ENCODE measurements around the gene KDM2A.

DNA sequence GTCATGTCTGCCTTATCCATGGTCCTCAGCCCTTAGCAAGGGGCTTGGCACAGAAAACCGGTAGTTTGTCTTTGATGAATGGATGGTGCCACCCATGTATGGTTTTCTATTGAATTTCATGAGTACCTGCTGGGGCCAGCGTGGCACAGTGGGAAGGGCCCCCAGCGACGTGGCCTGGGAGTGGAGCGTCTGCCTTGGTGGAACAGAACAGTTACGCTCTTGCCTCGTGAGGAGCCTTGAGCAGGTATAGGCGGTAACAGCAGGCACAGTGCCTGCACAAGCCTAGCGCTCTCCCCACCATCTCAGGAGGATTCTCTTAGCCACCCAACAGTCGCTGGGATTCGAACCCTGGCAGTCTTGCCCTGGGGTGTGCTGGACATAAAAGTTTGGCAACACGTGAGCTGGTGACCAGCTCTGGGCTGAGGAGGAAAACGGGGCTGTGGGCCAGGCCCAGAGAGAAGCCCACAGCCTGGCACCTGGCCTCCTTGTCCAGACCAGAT is 181.2 kb downstream of the KDM2A start:
- TF ChIP-seq, protein P1, sequence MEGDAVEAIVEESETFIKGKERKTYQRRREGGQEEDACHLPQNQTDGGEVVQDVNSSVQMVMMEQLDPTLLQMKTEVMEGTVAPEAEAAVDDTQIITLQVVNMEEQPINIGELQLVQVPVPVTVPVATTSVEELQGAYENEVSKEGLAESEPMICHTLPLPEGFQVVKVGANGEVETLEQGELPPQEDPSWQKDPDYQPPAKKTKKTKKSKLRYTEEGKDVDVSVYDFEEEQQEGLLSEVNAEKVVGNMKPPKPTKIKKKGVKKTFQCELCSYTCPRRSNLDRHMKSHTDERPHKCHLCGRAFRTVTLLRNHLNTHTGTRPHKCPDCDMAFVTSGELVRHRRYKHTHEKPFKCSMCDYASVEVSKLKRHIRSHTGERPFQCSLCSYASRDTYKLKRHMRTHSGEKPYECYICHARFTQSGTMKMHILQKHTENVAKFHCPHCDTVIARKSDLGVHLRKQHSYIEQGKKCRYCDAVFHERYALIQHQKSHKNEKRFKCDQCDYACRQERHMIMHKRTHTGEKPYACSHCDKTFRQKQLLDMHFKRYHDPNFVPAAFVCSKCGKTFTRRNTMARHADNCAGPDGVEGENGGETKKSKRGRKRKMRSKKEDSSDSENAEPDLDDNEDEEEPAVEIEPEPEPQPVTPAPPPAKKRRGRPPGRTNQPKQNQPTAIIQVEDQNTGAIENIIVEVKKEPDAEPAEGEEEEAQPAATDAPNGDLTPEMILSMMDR (IDR thresholded peaks at IDR 0.05): no peak
- no peak for TF ChIP-seq POLR2A (IDR thresholded peaks at IDR 0.05)

Measured in prostate gland (tissue), 2 donors.